HCT116 (cell line): Measurements from ENCODE around the gene WASHC1.
"Not testable (repeated sequence)": the region's sequence is repeated elsewhere in the genome, so short reads cannot be mapped to it uniquely, and the experiment has no call there.

Experiments
- ATF3 ChIP-seq: IDR thresholded peaks from 2 replicates; pipeline ENCODE4 v1.6.1; 2012
- CBX3 ChIP-seq: IDR thresholded peaks from 2 replicates; pipeline ENCODE4 v1.6.1; 2012; ENCODE audit warnings: low read depth
- CTCF ChIP-seq, 3 experiments: fragments of 200-600 bp in 1 of 3; sonication (generic) in 1 of 3; IDR thresholded peaks in 2 of 3; conservative IDR thresholded peaks in 1 of 3; 2 replicates each; pipeline ENCODE4 v1.5.1; 2012 to 2017; ENCODE audit warnings: low read depth in 2 of 3, low read length in 2 of 3, antibody characterized with exemption in 1 of 3, borderline replicate concordance in 1 of 3, control low read depth in 1 of 3, mild to moderate bottlenecking in 1 of 3, mixed read lengths in 1 of 3, mixed run types in 1 of 3, moderate library complexity in 1 of 3; ENCODE audit not compliant: insufficient read depth in 1 of 3
- EGR1 ChIP-seq: IDR thresholded peaks from 2 replicates; pipeline ENCODE4 v1.6.1; 2012; ENCODE audit warnings: low read depth
- ELF1 ChIP-seq: IDR thresholded peaks from 2 replicates; pipeline ENCODE4 v1.6.1; 2012; ENCODE audit warnings: low read depth, borderline replicate concordance
- EZH2 ChIP-seq: fragments of 200-600 bp; sonication (generic); IDR thresholded peaks from 2 replicates; pipeline ENCODE4 v1.6.1; 2017; ENCODE audit warnings: antibody characterized with exemption, mixed run types
- FOSL1 ChIP-seq: IDR thresholded peaks from 2 replicates; pipeline ENCODE4 v1.6.1; 2012; ENCODE audit warnings: low read depth
- JUND ChIP-seq: IDR thresholded peaks from 2 replicates; pipeline ENCODE4 v1.6.1; 2012
- MAX ChIP-seq: IDR thresholded peaks from 2 replicates; pipeline ENCODE4 v1.6.1; 2012
- POLR2A ChIP-seq: IDR thresholded peaks from 2 replicates; pipeline ENCODE4 v1.7.0; 2011; ENCODE audit warnings: borderline replicate concordance; ENCODE audit not compliant: insufficient read depth, insufficient read length; ENCODE audit errors: extremely low read depth
- POLR2AphosphoS5 ChIP-seq: IDR thresholded peaks from 2 replicates; pipeline ENCODE4 v1.6.1; 2011; ENCODE audit warnings: mild to moderate bottlenecking, low read depth, low read length, moderate library complexity
- REST ChIP-seq: IDR thresholded peaks from 2 replicates; pipeline ENCODE4 v1.6.1; 2012; ENCODE audit warnings: low read depth
- TCF7L2 ChIP-seq: IDR thresholded peaks from 2 replicates; pipeline ENCODE4 v1.7.0; 2011; ENCODE audit warnings: borderline replicate concordance, inconsistent platforms; ENCODE audit not compliant: insufficient read depth, insufficient read length; ENCODE audit errors: extremely low read depth
- ZNF274 ChIP-seq: fragments of 200-500 bp; sonication (Bioruptor generic); IDR thresholded peaks from 2 replicates; pipeline ENCODE4 v1.6.1; 2014; ENCODE audit warnings: mild to moderate bottlenecking, low read depth, low read length, inconsistent platforms

GRCh38 chr9:73900-74525 is 44.8 kb upstream of the WASHC1 start:
- not testable (repeated sequence) for TF ChIP-seq CTCF (IDR thresholded peaks at IDR 0.05 in 2 of 3, conservative IDR thresholded peaks at IDR 0.05 in 1 of 3; ENCODE audit: borderline replicate concordance in 1 of 3, insufficient read depth in 1 of 3, low read depth in 2 of 3, low read length in 2 of 3); POLR2A; CBX3; MAX; EGR1; ZNF274; JUND; EZH2; POLR2AphosphoS5; REST; FOSL1; ATF3; ELF1; TCF7L2
